ENCODE data around the gene LYPD6B.

Gene LYPD6B

DNA sequence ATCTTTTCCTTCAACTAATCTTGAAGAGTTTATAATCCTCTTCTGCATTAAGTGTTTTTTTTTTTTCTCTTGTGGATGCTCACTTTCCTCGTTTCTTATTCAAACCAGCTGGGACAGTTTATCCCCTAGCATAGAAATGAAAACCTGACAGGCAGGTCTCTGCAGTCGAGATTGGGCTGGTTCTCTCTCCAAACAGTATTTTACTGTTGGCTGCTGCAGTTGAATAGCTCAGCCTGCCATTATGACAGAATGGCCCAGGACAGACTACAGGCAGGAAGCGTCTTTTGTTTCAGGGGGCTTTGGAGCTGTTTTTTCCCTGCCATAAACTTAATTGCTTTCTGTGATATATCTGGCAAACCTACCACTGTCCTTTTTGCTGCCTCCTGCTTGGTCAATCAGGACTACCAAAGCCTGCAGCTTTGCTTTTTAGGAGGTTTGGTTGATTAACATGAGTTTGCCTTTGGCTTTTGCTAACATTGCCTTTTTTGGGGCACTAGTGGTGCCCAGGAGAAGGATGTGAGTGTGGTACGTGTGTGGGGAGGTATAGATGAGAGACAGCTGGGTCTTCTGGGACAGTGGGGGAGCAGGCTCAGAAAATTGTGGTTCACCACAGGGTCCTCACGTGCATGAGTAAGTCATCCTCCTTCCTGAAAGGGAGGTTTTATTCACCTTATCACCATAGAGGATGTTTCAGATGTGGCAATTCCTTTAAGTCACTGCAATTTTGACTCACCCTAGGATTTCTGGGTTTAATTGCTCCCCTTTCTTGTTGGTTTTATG is 128.7 kb downstream of the LYPD6B start:
- DNase-seq, result no peak

DNA sequence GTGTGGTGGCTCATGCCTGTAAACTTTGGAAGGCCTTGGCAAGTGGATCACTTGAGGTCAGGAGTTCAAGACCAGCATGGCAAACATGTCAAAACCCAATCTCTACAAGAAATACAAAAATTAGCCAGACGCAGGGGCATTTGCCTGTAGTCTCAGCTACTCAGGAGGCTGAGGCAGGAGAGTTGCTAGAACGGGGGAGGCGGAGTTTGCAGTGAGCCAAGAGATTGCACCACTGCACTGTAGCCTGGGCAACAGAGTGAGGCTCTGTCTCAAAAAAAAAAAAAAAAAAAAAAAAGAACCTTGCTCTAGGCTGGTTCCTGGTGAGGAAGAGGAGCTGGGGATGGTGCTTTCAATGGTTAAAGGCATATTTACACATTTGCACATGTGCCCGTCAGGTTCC is 129.4 kb downstream of the LYPD6B start:
- DNase-seq, result no peak

DNA sequence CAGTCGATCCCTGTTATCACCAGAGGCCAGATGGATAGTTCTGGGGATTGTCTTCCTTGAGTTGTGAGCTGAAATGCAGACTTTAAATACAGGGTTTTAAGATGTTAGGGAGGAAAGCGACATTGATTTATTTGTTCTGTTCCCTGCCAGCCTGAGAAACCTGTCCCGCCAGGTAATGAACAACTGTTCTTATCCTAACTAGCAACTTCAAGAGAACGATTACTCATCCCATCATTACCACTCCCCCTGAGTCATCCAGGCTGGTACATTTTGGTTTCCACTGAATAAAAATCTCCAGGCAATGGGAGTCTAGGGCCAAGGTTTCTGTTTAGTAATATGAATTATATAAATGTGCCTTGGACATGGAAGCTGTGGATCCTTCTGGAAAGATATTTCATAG is 131.2 kb downstream of the LYPD6B start:
- peak; percentile 33 for DNase-seq

DNA sequence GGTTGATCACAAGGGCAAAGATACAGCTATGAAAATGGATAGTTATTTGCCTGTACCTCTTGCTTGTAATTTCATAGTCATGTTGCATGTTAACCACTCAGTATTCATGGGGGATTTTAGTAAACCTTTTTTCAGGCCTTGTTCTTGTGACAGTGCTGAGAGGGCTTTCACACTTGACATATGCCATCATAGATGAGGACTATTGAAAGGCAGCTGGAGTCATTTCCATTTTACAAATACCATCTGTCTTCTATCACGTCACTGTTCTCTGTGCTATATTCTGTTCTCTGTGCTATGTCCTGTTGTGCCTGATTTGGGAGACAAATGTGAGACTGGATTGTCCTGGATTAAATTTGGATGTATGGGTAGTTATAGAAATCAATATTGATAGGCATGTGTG is 131.7 kb downstream of the LYPD6B start:
- DNase-seq, result no peak

DNA sequence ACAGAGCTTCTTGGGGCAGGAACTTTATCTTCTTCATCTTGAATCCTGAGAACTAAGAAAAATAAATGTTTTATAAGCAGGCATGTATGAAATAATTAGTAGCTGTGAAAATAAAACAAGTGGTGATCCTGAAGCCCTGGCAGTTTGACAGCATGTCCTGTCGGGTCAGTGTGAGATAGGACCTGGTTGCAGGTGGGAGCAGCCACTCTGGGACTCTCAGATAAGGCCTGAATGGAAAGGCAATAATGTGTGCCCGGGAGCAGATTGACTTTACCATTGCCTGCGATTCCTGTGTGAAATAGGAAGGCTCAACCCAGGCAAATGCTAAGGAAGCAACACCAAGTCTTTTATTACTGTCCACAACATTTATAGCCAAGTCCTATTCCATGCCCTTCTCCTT is 132.4 kb downstream of the LYPD6B start:
- no peak for DNase-seq

DNA sequence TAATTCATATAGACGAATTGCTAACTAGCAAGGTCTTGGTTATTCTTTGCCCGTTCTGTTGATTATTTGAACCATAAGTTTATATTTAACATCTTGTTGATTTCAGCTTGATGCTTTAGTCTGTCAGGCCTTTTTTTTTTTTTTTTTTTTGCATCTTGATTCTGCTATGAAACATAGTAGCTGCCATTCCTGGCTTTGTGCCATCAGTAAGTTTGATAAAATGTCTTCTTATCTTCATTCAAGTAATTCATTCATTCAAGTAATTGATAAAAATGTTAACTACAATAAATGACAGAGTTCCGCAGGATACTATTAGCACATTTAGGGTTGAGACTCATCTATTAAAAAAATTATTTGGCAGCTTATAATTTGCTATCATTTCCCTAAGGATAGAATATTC is 134.7 kb downstream of the LYPD6B start:
- no peak for DNase-seq

DNA sequence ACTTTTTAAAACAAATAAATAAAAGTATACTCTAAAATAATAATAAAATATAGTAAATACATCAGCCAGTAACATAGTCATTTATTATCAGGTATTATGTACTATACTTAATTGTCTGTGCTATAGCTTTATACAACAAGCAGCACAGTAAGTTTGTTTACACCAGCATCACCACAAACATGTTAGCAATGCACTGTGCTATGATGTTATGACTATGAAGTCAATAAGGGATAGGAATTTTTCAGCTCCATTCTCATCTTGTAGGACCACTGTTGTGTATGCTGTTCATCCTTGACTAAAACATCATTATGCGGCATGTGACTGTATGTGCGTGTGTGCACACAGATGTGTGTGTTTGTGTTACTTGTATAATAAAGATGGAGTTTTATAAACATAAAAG is 137.5 kb downstream of the LYPD6B start:
- no peak for DNase-seq

DNA sequence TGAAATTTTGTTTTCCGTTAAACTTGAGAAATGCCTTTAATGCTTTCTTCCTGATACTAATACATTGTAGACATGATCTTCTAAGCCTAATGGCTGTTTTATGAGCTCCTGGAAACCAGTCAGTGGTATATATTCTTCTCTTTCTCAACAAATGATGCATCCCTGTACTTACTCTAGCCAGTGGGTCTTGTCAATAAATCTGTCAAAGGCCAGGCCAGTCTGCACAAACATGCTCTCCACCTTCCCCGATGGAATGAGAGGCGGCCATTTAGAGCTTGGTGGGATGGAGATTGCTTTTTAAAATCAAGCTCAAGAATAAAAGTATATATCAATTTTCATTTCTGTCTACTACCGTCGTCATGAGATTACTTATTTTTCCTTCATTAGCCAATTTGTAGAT is 140.1 kb downstream of the LYPD6B start:
- no peak for DNase-seq

DNA sequence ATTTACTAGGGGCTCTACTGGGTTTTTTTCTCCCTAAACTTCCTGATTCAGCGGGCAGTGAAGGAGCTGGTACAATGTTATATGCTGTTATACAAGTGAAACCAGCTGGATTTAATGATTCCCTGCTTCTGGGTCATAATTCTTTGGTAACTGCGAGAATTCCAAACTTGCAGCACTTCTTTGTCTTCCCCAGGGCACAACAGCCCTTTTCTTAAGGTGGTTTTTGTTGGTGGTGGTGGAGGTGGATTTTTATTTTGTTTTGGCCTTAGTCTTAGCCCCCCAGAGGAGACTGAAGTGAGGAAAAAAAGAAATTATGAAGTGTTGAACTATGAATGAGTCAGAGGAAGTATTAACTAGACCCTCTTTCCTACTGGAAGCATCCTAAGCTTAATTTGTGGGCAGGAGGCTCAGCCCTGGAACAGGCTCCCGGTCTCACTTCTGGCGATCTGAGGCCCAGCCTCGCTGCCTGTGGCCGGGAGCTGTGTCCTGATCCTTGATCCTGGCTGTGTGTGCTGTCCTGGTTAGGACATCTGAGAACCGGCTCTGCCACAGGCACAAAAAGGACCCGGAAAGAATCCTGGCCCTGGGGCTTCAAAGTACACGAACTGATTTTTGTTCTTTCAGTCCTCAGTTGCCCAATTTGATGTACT is 141.9 kb downstream of the LYPD6B start:
- no peak for DNase-seq

DNA sequence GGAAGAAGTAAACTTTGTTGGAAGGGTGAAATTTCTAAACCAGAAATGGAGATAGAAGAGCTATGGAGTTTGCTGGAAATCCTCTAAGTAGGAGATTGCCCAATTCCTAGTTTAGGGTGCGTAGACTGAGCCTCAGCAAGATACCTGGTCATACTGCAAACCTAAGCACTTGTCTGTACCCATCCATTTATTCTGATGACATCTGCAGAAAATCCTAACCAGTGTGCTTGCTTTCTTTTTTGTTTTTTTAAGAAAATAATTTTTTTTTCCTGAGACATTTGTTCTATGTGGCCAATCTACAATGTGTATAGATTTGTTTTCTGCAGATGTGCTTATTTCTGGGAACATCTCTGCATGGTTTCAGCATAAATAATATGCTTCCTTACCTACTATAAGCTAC is 144.7 kb downstream of the LYPD6B start:
- DNase-seq, result no peak

DNA sequence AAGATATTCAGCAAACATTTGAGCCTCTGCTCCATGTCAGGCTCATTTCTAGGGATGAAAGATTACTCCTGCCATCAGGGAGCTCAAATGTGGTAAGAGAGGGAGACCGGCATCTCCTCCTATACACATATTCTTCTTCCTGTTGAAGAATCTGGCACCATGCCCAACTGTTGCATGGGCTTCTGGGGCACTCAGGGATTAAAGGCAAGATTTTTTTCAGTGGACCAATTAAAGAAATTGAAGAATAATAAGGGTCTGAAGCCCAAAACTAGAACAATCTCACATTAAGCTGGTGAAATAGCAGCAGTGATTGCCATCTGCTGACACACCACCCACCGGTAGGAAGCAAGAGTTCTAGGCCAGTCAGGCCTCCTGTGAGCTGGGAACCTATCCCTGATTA is 146.5 kb downstream of the LYPD6B start:
- DNase-seq, result no peak

DNA sequence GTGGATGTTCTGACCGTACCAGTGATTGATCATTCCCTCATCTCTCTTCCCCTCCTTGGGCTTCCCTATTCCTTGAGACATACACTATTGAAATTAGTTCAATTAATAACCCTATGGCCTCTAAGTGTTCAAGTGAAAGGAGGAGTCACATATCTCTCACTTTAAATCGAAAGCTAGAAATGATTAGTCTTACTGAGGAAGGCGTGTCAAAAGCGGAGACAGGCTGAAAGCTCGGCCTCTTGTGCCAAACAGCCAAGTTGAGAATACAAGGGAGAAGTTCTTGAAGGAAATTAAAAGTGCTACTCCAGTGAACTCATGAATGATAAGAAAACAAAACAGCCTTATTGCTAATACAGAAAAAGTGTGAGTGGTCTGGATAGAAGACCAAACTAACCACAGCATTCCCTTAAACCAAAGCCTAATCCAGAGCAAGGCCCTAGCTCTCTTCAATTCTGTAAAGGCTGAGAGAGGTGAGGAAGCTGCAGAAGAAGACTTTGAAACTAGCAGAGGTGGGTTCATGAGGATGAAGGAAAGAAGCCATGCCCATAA is 147.5 kb downstream of the LYPD6B start:
- DNase-seq, result no peak

DNA sequence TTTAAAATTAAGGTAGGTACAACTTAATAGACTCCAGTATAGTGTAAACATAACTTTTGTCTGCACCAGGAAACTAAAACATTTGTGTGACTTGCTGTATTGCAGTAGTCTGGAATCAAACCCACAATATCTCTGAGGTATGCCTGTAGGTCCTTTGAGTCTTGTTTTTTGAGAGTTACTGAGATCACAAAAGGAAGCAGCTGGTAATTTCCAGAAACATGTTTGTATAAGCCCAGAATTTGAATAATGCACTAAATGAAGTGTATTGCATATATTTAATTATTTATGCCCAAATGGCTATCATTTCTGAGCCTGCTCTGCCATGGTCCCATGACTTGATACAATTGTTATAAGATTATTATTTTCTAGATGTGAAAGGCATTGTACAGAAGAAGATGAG is 148.6 kb downstream of the LYPD6B start:
- no peak for DNase-seq

DNA sequence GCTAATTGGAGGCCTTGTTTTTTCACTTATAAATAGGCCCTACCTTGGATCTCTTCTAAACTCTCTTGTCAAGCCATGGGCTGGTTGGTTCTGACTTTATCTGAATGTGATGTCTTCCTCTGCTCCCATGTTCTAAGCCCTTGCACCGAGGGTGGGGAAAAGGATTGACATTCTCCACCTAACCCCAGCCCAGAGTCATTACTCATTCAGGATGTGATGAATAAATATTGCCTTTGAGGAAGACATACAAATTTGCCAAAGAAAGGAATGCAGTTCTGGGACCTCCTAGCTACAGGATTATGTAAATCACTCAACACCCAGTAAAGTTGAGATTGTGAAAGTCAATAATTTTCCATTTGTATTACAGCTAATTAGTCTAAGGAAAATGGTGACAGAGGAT is 149.8 kb downstream of the LYPD6B start:
- DNase-seq, result no peak

DNA sequence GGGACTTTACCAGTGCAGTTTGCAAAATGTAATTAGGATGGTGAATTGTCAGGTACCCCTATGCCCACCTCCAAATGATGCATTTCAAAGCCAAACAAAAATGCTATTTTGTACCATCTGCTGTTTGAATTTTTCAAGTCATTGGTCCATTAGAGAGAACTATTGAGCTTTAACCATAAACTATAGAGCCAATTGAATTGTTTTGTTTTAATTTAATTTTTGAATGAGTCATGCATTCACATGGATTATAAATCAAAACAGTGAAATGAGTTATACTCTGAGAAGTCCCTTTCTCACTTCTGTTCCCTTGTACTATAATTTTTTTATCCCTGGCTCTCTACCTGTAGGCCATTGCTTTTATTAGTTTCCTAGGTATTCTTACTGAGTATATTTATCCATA is 151.3 kb downstream of the LYPD6B start:
- no peak for DNase-seq

DNA sequence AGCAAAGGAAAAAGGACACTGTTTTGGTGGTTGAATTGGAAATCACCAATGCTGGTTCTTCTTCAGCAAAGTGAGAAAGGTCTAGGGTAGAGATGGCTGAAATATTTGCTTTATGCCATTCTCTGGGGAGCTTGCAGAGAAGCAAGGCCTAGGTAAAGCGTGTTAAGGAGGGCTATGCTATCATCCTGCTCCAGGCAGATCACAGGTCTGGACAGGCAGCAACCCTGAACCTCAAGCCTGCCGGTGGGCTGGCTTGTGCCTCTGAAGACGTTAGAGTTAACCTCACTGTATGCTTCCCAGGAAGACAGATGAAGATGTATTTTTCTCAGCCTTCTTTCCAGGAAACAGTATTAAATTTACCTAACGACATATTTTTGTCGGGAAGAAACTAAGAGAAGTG is 153.4 kb downstream of the LYPD6B start:
- no peak for DNase-seq

DNA sequence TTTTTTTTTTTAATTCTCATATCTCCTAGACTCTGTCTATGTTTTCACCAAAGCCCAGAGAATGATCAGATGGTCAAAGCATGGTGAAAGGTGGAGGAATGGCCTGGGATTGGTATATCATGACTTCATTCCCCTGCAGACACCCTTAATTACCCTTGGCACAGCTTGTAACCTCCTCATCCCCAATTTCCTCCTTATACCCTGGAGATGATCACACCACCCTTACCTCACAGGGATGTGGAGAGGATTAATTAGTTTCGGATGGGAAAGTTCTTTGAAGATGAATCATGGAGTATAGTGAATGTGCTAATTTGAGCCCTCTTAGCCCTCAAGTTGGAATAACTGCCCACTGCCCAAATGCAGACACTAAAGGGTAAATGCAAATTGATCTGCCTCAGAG is 153.9 kb downstream of the LYPD6B start:
- DNase-seq, result no peak

DNA sequence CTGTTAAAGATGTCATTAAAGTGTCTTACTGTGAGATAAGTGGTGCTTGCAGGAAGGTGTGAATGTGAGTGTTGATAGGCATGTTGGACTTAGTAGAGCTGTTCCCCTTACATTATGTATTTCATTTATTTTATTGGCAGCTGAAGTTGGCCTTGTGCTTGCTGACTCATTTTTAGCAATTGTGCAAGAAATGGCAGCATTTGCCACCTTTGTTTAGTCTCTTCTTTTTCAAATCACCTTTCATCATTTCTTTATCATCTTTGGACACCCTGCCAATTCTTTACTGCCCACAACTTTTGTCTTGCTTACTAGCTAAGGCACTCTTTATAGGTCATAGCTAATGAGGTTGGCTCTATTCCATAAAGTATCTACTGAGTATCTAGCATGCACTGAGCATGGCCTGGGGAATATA is 161.6 kb downstream of the LYPD6B start:
- no peak for DNase-seq

DNA sequence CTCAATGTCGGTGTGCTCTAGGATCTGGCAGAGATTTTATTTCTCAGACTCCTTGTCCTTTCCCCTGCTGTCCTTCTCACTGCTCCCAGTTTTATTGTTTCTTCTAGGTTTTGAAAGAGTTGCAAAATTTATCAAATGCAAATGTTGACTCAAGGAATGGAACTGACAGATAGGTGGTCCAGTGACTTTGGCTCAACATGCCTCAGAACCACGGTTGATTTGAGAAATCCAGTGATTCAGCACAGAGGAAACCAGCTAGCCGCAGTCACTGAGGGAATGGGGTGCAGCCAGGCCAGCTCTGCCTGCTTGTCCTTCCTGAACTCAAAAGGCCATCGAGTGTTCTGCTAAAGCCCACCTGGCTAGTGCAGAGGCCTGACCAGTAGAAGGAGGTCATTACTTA is 166.2 kb downstream of the LYPD6B start:
- DNase-seq, result no peak

DNA sequence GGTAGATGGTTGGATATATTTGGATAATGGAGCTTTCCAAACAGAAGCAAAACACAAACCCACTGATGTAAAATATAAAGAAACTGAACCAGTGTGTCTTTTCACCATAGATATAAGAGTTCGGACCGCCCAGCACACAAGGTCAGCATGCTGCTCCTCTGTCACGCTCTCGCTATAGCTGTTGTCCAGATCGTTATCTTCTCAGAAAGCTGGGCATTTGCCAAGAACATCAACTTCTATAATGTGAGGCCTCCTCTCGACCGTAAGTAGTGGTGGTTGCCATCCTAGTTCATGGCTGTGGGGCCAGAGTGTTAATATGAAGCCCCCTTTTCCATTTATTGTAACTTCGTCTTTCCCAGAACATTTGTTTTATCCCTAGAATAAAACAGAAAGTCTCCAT is 166.6 kb downstream of the LYPD6B start:
- DNase-seq, result no peak

DNA sequence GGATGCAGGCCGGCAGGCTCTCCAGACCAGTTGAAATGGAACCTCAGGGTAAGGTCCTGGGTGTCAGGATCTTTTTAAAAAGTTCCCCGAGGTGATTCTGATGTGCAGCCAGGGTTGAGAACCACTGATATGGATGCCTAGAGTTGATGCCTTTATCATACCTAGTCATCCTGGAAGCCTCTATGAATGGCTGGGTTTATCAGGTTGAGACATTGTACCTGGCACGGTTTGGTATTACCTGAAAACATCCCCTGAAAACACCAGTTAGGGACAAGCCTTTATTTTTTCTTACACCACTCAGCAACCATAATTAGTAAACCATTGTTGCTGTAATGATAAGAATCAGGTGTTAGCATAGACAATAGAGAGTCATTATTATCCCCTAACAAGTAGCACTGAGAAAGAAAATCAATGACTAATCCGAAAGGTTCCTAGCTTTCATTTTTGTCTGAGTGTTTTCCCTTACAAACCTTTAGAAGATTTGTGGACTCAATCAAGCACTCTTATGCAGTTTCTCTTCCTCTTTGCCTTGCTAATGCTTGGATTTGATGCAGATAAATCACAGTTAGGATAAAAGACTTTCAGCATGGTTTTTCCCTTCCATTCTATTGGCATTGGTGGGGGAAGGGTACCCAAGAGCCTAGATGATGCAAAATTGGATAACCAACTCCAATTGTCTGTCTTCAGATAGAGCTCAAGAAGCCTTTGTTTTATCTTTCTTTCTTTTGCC is 175.4 kb downstream of the LYPD6B start:
- no peak for DNase-seq

DNA sequence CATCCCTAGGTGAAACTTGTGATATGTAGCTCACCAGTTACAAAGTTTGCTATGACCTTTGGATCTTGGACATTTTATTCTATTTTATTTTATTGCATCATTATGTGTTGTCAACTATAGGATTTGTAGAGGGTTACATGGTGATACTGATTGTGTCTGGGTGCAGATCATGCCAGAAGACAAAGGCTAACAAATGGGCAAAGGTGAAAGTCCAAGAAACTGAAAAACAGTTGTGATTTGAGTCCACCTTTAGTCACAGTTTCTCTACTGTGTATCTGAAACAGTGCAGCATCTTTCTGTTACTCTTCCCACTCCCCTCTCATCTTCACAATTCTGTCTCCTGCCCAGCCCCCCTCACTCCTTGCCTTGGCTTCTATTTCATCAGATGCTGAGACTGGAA is 180.0 kb downstream of the LYPD6B start:
- DNase-seq, result no peak

DNA sequence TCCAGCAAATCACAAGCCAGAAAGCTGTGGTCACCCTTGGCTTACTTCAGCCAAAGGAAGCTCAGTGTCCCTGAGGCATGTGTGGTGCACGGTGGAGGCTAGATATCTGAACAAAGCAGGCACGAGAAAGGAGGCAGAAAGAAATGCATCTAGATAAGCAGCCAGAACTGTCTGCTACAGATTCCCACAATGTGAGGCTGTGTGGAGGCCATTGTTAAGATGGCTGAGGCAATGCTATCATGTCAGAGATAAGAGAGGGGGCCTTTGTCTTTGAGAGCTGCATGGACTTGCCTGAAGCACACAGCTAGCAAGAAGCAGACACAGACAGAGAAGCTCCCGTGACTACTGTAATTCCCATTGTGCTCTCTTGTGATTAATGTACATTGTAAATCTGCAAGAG is 181.4 kb downstream of the LYPD6B start:
- no peak for DNase-seq

DNA sequence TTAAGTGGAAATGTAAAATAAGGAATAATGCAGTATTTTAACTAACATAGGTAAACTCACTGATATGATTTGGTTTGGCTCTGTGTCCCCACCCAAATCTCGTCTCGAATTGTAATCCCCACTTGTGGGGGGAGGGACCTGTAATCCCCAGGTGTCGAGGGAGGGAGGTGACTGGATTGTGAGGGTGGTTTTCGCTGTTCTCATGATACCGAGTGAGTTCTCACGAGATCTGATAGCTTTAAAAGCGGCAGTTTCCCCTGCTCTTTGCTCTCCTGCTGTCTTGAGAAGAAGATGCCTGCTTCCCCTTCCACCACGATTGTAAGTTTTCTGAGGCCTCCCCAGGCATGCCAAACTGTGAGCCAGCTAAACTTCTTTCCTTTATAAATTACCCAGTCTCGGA is 182.5 kb downstream of the LYPD6B start:
- no peak for DNase-seq
